DND-41 (cell line): ENCODE data around the gene MAD2L2.

ENCODE experiments used
- EZH2 ChIP-seq: IDR thresholded peaks from 3 replicates; pipeline ENCODE4 v1.6.1; 2012; ENCODE audit warnings: borderline replicate concordance, low read depth, mild to moderate bottlenecking, moderate library complexity, low read length, inconsistent platforms; ENCODE audit not compliant: severe bottlenecking
- TF ChIP-seq, protein P1 (sequence below): IDR thresholded peaks from 2 replicates; pipeline ENCODE4 v1.5.1; 2012; ENCODE audit warnings: borderline replicate concordance, low read length, moderate library complexity, mild to moderate bottlenecking; ENCODE audit not compliant: poor library complexity, severe bottlenecking; ENCODE audit errors: extremely low read depth

DNA sequence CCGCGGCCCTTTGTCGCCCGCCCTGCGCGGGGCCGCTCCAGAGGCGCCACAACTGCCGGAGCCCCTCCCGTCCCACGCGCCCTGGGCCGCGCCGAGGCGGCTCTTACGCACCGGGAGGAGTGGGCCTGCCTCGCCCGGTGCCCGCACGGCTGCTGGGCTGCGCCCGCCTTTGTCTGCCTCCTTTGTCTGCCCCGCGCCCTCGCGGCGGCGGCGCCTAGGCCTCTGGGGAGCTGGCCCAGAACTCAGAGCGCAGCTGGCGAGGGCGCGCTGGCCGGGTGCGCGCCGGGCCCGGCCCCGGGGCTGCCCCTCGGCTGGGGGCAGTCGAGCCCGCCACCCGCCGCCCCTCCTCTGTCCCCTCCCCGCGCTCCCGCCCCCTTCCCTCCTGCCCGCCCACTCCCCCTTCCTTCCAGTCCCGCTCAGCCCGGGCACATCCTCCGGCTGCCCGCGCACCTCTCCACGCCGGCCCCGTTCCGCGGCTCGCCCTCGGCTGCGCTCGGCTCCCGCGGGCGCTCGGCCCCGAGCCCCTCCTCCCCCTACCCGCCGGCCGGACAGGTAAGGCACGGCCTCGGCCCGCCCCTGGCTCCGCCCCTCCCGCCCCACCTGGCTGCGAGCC is 10.5 kb upstream of the MAD2L2 start, which contains the start of gene DRAXIN:
- TF ChIP-seq, protein P1, sequence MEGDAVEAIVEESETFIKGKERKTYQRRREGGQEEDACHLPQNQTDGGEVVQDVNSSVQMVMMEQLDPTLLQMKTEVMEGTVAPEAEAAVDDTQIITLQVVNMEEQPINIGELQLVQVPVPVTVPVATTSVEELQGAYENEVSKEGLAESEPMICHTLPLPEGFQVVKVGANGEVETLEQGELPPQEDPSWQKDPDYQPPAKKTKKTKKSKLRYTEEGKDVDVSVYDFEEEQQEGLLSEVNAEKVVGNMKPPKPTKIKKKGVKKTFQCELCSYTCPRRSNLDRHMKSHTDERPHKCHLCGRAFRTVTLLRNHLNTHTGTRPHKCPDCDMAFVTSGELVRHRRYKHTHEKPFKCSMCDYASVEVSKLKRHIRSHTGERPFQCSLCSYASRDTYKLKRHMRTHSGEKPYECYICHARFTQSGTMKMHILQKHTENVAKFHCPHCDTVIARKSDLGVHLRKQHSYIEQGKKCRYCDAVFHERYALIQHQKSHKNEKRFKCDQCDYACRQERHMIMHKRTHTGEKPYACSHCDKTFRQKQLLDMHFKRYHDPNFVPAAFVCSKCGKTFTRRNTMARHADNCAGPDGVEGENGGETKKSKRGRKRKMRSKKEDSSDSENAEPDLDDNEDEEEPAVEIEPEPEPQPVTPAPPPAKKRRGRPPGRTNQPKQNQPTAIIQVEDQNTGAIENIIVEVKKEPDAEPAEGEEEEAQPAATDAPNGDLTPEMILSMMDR, result no peak
- TF ChIP-seq EZH2, result peak; percentile 38
